GM23248 (cell line): ENCODE results near the gene FSIP1. TPM values are rescaled to one million over a fixed set of nuclear protein-coding genes. Genes with fewer than 3 reads are reported as not detected.

ENCODE experiments used
- DNase-seq: peaks from one replicate; pipeline ENCODE4 v3.0.0-alpha.2; 2015
- H2AFZ ChIP-seq: fragments of 200-600 bp; sonication (generic); 2 replicates; pipeline ENCODE4 v1.6.1; 2016; ENCODE audit warnings: antibody characterized with exemption
- H3F3A ChIP-seq: fragments of 200-600 bp; sonication (generic); 2 replicates; pipeline ENCODE4 v1.6.1; 2016; ENCODE audit warnings: mild to moderate bottlenecking, antibody characterized with exemption, mixed run types; ENCODE audit not compliant: insufficient read depth
- H3K27ac ChIP-seq: fragments of 200-600 bp; sonication (generic); 2 replicates; pipeline ENCODE4 v1.5.1; 2016; ENCODE audit warnings: mild to moderate bottlenecking
- H3K27me3 ChIP-seq: fragments of 200-600 bp; sonication (generic); replicated peaks from 2 replicates; pipeline ENCODE4 v1.6.1; 2016; ENCODE audit warnings: mild to moderate bottlenecking; ENCODE audit not compliant: insufficient read depth
- H3K36me3 ChIP-seq: fragments of 200-600 bp; sonication (generic); 2 replicates; pipeline ENCODE4 v1.6.1; 2016; ENCODE audit warnings: low read depth, mild to moderate bottlenecking
- H3K4me1 ChIP-seq: fragments of 200-600 bp; sonication (generic); 2 replicates; pipeline ENCODE4 v1.6.1; 2016; ENCODE audit warnings: mild to moderate bottlenecking; ENCODE audit not compliant: insufficient read depth
- H3K4me2 ChIP-seq: fragments of 200-600 bp; sonication (generic); one replicate; pipeline ENCODE4 v1.6.1; 2016; ENCODE audit warnings: mild to moderate bottlenecking; ENCODE audit not compliant: unreplicated experiment
- H3K4me3 ChIP-seq: fragments of 200-600 bp; sonication (generic); 2 replicates; pipeline ENCODE4 v1.5.1; 2016; ENCODE audit warnings: mild to moderate bottlenecking
- H3K79me2 ChIP-seq: fragments of 200-600 bp; sonication (generic); 2 replicates; pipeline ENCODE4 v1.6.1; 2016; ENCODE audit warnings: mild to moderate bottlenecking; ENCODE audit not compliant: insufficient read depth
- H3K9ac ChIP-seq: fragments of 200-600 bp; sonication (generic); 2 replicates; pipeline ENCODE4 v1.6.1; 2016; ENCODE audit warnings: mild to moderate bottlenecking
- H3K9me2 ChIP-seq: fragments of 200-600 bp; sonication (generic); 2 replicates; pipeline ENCODE4 v1.6.1; 2016; ENCODE audit warnings: mixed run types, mild to moderate bottlenecking, moderate library complexity; ENCODE audit not compliant: insufficient read depth
- H3K9me3 ChIP-seq: fragments of 200-600 bp; sonication (generic); one replicate; pipeline ENCODE4 v1.6.1; 2017; ENCODE audit warnings: low read depth
- H4K20me1 ChIP-seq: fragments of 200-600 bp; sonication (generic); 2 replicates; pipeline ENCODE4 v1.6.0; 2016; ENCODE audit not compliant: insufficient read depth
- EZH2 ChIP-seq: fragments of 200-600 bp; sonication (generic); IDR thresholded peaks from 2 replicates; pipeline ENCODE4 v1.6.1; 2018; ENCODE audit warnings: antibody characterized with exemption, mild to moderate bottlenecking; ENCODE audit not compliant: insufficient read depth, poor library complexity, severe bottlenecking
- EZH2phosphoT487 ChIP-seq: fragments of 200-600 bp; sonication (generic); IDR thresholded peaks from 2 replicates; pipeline ENCODE4 v1.6.1; 2018; ENCODE audit warnings: antibody characterized with exemption, moderate library complexity, mild to moderate bottlenecking, low read depth; ENCODE audit not compliant: insufficient read depth
- WGBS, 2 experiments: methylation state at CpG; one replicate each; pipeline ENCODE4 v1.1.6; 2015 to 2017; ENCODE audit warnings: low lambda C conversion rate in 2 of 2, low coverage in 1 of 2; ENCODE audit errors: missing lambda C conversion rate in 2 of 2; 5-methylcytosine and 5-hydroxymethylcytosine counted together
- in situ Hi-C: fragments of 300-500 bp; cut with MboI; formaldehyde crosslinking; loops from 2 replicates; pipeline ENCODE4 v1.15.0; 2020
- polyA plus RNA-seq: library from polyadenylated mRNA; unstranded; fragments of >200 nt; fragmentation: Nextera tagmentation; extraction: Ambion mirVana; gene quantifications from 2 replicates; pipeline ENCODE4 v1.2.1, GENCODE V29; 2016
- total RNA-seq: library from RNA; depleted of rRNA; stranded (reverse); fragments of >200 nt; shearing (Covaris generic); gene quantifications from 2 replicates; pipeline ENCODE4 v1.2.3, GENCODE V29; 2014

FSIP1 gene
- total and polyA plus RNA-seq, 2 experiments from 2014 or later, result 2.4 TPM

- Histone ChIP-seq H3K9me3 (no peaks in the 10 kb centered on the region), H3F3A (peaks cover 100% of the 10 kb centered on the region), H3K27ac (peak overlapping the region; percentile 95), H3K36me3 (peaks cover 95% of the 10 kb centered on the region), H3K9me2 (no peaks in the 10 kb centered on the region), H3K27me3 (no peaks in the 10 kb centered on the region), H3K4me2 (peak overlapping the region; percentile 75), H3K79me2 (peaks cover 2% of the 10 kb centered on the region; the same call in 1 of the 2 replicates), H3K4me3 (peak overlapping the region; percentile 74), H3K4me1 (no peaks in the 10 kb centered on the region; the same call in 1 of the 2 replicates), H2AFZ (no peak overlapping the region), H3K9ac (peak overlapping the region; percentile 89), H4K20me1 (peaks cover 78% of the 10 kb centered on the region; the same call in 1 of the 2 replicates)
- in situ Hi-C loops, result no loop called here
- TF ChIP-seq EZH2phosphoT487 (no peak), EZH2 (no peak)
- peak; percentile 64 for DNase-seq
- WGBS, 2 experiments, result 61 to 64% methylated on average over 13 of the region's 13 CpGs
Observed at GRCh38 chr15:39587731-39588530, 194.7 kb downstream of the FSIP1 start.

- Histone ChIP-seq H2AFZ (no peak overlapping the region), H3K9me2 (no peaks in the 10 kb centered on the region), H3K36me3 (peaks cover 94% of the 10 kb centered on the region), H3F3A (peaks cover 100% of the 10 kb centered on the region), H3K4me3 (peak overlapping the region; percentile 74), H3K27me3 (no peaks in the 10 kb centered on the region), H3K9ac (peak overlapping the region; percentile 89), H3K27ac (peak overlapping the region; percentile 95), H3K9me3 (no peaks in the 10 kb centered on the region), H3K4me2 (peak overlapping the region; percentile 75), H3K79me2 (peaks cover 10% of the 10 kb centered on the region; the same call in 1 of the 2 replicates), H4K20me1 (peaks cover 76% of the 10 kb centered on the region; the same call in 1 of the 2 replicates), H3K4me1 (no peaks in the 10 kb centered on the region; the same call in 1 of the 2 replicates)
- TF ChIP-seq EZH2phosphoT487, result no peak
- no peak for TF ChIP-seq EZH2
- 75 to 77% methylated on average over 17 of the region's 17 CpGs for WGBS, 2 experiments
- in situ Hi-C loops, result no loop called here
- DNase-seq, result peak; percentile 52
Observed at GRCh38 chr15:39587096-39587721, 195.4 kb downstream of the FSIP1 start.

- TF ChIP-seq EZH2 (no peak), EZH2phosphoT487 (no peak)
Observed at GRCh38 chr15:39586387-39587095, 196.1 kb downstream of the FSIP1 start.

GRCh38 chr15:39585871-39586301 is 196.8 kb downstream of the FSIP1 start:
- H3K4me3 ChIP-seq, result peak overlapping the region; percentile 74
- in situ Hi-C loops, result no loop called here
- DNase-seq, result peak; percentile 49

More at GRCh38 chr15:39586387-39587095, 196.1 kb downstream of the FSIP1 start:
- no peaks in the 10 kb centered on the region for H3K27me3 ChIP-seq
- peaks cover 72% of the 10 kb centered on the region; the same call in 1 of the 2 replicates for H4K20me1 ChIP-seq
- H3K9ac ChIP-seq, result peak overlapping the region; percentile 89
- H3F3A ChIP-seq, result peaks cover 100% of the 10 kb centered on the region
- peak; percentile 93 for DNase-seq
- H3K4me1 ChIP-seq, result no peaks in the 10 kb centered on the region
- H3K9me3 ChIP-seq, result no peaks in the 10 kb centered on the region
- peaks cover 87% of the 10 kb centered on the region for H3K36me3 ChIP-seq
- H3K79me2 ChIP-seq, result peaks cover 15% of the 10 kb centered on the region; the same call in 1 of the 2 replicates
- peak overlapping the region; percentile 95 for H3K27ac ChIP-seq
- H3K4me2 ChIP-seq, result peak overlapping the region; percentile 75
- H3K4me3 ChIP-seq, result peak overlapping the region; percentile 74
- H3K9me2 ChIP-seq, result no peaks in the 10 kb centered on the region
- no peak overlapping the region for H2AFZ ChIP-seq
- in situ Hi-C loops, result no loop called here
- 7 to 8% methylated on average over 10 of the region's 10 CpGs for WGBS, 2 experiments

More at GRCh38 chr15:39585871-39586301, 196.8 kb downstream of the FSIP1 start:
- Histone ChIP-seq H3K79me2 (peaks cover 15% of the 10 kb centered on the region; the same call in 1 of the 2 replicates), H3K27ac (peak overlapping the region; percentile 95), H3K36me3 (peaks cover 80% of the 10 kb centered on the region), H3K9ac (peak overlapping the region; percentile 89), H3K4me2 (peak overlapping the region; percentile 75), H4K20me1 (peaks cover 65% of the 10 kb centered on the region; the same call in 1 of the 2 replicates), H3K27me3 (no peaks in the 10 kb centered on the region), H3K4me1 (no peaks in the 10 kb centered on the region), H3F3A (peaks cover 97% of the 10 kb centered on the region), H3K9me3 (no peaks in the 10 kb centered on the region), H3K9me2 (no peaks in the 10 kb centered on the region), H2AFZ (no peak overlapping the region)
- no peak for TF ChIP-seq EZH2phosphoT487
- no peak for TF ChIP-seq EZH2
- 45 to 47% methylated on average over 4 of the region's 4 CpGs for WGBS, 2 experiments
